NCI-H2196 (cell line): Measurements from ENCODE around the gene KLHL29.

Experiments
- DNase-seq: peaks from one replicate; lab custom pipeline; 2025; ENCODE audit not compliant: unreplicated experiment; lab: John Stamatoyannopoulos, UW

Gene KLHL29

GRCh38 chr2:23605236-23605635, 220.3 kb downstream of the KLHL29 start:
- DNase-seq: no peak

GRCh38 chr2:23606196-23606595, 221.2 kb downstream of the KLHL29 start:
- no peak for DNase-seq

DNA sequence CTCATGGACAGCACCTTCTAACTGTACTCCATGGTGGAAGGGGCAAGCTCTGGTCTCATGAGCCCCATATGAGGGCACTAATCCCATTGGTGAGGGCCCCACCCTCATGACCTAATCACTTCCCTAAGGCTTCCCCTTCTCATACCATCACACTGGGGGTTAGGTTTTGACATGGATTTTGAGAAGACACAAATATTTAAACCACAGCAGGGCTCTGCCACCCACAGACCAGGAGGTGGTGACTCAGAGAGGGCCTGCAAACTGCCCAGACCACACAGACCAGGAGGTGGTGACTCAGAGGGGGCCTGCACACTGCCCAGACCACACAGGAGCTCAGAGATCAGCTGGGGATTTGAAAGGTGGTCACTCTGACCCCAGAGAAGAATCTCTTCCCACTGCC, 222.0 kb downstream of the KLHL29 start:
- DNase-seq: no peak

DNA sequence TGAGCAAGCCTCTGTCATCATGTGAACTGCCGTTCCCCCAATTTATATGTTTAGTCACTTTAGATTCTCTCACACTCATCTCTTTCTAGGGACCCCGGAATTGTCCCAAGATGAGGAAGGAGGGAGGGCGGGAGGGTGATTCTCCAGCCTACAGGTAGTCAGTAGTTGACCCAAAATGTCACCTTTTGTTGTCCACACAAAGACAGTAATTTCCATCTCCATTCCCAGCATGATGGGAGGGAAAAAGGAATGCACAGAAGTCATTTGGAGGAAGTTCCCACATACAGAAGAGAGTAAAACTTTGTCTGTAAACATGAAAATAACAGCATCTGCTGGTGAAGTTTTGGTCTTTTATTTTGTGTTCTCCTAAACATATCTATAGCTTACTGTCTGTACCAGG, 222.9 kb downstream of the KLHL29 start:
- DNase-seq: no peak

- no peak for DNase-seq
Observed at GRCh38 chr2:23609254-23609653, 224.3 kb downstream of the KLHL29 start.

DNA sequence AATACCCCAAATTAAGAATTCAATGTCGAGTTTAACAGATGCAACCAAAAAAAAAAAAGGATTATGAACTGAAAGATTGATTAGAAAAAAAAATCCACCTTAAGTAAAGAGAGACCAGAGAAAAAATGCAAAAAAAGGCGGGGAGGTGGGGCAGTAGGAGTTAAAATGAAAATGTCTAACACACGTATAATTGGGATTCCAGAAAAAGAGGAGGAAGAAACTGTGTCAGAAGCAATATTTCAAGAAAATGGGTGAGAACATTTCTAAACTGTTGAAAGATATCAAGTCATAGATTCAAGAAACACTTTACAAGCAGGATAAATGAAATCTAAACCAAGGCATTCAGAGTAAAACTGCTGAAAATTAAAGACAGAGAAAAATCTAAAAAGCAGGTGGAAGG, 226.9 kb downstream of the KLHL29 start:
- no peak for DNase-seq

DNA sequence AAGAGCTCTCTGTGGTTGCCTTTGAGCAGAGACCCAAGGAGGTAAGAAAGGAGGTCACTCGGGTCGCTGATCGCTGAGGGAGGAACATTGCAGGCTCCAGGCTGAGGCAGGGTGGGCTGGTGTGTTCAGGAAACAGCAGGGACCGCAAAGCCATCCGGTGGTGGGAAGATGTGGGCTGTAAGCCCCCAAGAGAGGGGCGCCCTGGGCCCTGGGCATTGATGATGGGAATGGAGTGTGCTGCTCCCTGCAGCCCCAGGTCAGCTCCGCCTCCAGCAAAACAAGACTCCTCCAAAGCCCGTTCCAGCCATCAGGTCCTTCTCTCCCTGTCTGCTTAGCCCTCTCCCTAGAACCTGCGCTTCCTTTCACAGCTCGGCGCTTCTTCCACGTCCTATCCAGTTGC, 229.7 kb downstream of the KLHL29 start:
- DNase-seq: no peak

GRCh38 chr2:23615216-23616020, 230.4 kb downstream of the KLHL29 start:
- DNase-seq: no peak

DNA sequence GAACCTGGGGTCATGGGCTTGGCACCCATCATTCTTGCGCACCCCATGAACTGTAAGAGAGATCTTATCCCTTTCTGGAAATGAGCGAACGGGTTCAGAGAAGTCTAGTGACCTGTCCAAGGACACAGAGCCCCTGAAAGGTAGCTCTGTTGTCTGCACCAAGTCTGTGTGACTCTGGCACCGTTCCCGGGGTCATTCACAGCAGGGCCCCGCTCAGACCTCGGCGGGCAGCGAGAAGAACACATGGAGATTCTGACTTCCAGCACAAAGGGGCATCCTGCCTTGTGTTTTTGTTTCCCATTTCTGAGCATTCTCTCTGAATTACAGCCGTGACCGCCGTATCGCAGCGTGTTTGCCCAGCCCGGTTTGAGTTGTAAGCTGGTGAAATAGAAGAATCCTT, 231.7 kb downstream of the KLHL29 start:
- DNase-seq: no peak

GRCh38 chr2:23617167-23617810, 232.3 kb downstream of the KLHL29 start:
- DNase-seq: no peak

DNA sequence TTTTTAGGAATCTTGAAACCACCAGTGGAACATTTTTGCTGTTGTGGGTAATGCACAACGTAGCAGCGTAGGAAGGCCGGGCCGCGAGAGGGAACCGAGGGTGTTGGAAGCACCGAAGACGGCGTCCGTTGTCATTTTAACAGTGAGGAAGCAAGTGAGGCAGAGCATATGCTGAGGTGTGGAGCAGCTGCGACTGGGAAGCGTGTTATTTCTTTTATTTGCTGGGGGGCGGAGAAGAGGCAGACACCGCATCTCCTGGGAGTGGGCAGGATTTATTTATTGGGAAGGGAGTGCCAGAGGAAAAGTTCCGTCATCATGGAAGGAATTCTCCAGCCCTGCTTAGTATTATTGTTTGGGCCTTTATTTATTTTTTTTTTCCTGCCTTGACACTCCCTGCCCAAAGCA, 232.8 kb downstream of the KLHL29 start:
- DNase-seq: no peak

- no peak for DNase-seq
Observed at GRCh38 chr2:23618265-23618664, 233.3 kb downstream of the KLHL29 start.

DNA sequence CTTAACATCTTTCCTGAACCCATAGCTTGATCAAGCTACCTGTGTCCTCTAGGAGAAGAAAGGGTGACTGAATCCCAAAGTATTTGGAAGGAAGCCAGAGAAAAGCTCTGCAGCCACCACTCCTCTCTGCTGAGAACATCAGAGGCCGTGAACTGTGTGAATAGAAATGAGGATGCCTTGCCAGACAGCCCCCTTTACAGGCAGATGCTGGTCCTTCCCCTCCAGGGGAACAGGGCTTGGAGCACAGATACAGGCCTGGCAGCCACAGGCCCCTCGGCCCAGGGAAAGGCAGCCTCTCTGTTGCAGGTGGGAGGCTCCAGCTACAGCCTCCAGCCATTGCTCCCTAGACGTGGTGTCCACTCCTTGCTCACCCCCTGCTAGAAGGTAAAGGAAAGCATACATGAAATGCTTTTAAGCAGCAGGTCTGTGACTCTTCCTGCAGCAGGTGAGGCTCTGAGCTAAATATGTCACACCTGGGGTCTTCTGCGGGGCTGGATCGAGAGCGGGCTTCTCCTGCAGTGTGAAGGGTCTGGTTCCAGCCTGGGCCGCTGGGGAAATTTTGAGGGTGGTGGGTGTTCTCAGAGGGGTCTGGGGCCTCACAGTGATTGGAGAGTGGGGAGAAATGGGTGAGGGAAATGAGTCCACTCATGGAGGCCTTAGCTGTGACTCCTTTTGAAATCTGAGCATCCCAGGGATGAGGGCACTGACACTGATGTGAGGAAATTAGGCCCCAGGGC, 234.0 kb downstream of the KLHL29 start:
- no peak for DNase-seq

GRCh38 chr2:23619941-23620340, 235.0 kb downstream of the KLHL29 start:
- no peak for DNase-seq

- DNase-seq: no peak
Observed at GRCh38 chr2:23620841-23621341, 235.9 kb downstream of the KLHL29 start.

- DNase-seq: no peak
Observed at GRCh38 chr2:23621616-23622015, 236.6 kb downstream of the KLHL29 start.

DNA sequence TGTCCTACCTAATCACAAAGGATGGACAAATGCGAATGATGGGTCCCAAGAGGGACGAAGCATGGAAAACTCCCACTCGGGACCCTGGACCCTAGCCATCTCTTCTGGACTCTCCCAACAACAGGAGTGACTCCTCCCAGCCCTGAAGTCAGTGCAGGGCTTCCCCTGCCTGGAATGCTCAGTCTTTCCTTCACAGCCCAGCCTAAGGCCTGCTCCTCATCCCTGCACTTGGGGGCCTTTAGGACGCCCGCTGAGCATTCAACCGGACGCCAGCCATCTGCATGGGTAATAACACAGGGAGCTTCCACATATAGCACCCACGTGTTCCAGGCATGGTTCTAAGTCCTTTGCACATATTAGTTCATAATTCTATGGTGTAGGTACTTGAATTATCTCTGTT, 237.5 kb downstream of the KLHL29 start:
- no peak for DNase-seq

DNA sequence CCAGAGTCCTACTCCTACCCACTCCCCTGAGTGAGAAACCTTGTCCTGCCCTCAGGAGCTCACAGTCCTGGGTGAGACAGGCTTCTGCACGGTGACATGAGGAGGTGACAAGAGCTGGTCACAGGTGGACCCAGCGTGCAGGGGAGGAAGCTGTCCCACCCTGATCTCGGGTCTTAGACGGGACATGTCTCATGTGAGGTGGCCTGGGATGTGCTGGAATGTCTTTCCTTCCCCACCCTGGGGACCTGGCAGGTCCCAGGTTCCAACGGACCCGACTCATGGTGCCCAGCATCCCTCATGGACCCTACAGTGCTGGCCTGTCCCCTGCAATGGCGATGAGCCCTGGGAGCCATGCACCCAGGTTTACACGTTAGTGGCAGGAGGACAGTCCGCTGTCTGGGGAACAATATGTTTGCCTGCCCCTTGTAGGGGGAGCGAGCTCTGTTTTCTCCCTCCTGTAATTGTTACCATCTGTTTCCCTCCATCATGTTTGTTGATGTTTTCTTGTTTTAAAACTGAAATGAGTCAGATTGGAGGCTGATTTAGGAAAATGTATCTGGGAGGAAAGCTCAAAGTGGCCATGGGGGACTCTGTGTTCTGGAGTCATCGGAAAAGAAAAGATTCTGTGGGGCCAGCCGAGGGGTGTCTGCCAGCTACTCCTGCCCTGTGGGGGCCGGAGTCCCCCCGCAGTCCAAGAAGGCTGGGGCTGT, 238.1 kb downstream of the KLHL29 start:
- DNase-seq: no peak

- DNase-seq: no peak
Observed at GRCh38 chr2:23624378-23624777, 239.4 kb downstream of the KLHL29 start.

DNA sequence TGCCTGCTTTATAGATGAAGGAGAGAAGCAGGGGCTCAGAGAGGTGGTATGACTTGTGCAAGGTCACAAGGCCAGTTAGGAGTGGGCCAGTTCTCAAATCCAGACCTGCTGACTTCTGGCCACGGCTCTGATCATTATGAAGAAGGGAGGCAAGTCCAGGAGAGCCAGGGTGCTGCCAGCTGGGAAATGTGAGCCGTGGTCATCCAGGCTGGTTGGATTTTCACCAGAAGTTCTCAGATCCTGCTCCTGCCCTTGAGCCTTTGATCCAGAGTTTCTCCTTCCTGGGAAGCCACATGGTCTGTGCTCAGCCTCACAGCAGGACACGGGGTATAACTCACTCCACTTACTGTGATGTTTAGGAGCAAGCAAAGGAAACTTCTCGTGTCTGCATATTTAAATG, 239.9 kb downstream of the KLHL29 start:
- DNase-seq: no peak

- DNase-seq: no peak
Observed at GRCh38 chr2:23625726-23626125, 240.7 kb downstream of the KLHL29 start.
